HG03066 (cell line): Measurements from ENCODE around the gene BCL11B.
"Not testable (repeated sequence)": the region's sequence is repeated elsewhere in the genome, so short reads cannot be mapped to it uniquely, and the experiment has no call there.

Experiments
- ATAC-seq: cut with Tn5 transposase; IDR thresholded peaks from one replicate; pipeline ENCODE4 v1.9.1; 2021; ENCODE audit warnings: low read depth; ENCODE audit not compliant: unreplicated experiment

The BCL11B gene

DNA sequence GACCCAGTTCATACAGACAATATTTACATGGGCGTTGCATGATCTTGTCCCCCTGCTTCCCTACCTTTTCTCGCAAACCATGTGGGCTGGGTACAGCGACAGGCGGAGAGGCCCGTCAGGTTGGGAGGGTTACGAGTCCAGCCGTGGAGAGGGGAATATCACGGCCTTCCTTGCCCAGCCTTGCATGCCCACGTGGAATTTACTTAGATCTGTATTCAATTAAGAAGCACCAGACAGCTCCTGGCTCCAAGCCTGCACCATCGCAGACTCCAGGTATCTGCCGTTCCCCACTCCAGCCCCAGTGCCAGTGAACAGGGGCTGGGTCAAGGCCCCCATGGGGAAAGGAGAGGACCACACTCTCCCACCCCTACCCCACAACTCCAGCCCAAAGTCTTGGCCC, 29.8 kb downstream of the BCL11B start:
- no peak for ATAC-seq

DNA sequence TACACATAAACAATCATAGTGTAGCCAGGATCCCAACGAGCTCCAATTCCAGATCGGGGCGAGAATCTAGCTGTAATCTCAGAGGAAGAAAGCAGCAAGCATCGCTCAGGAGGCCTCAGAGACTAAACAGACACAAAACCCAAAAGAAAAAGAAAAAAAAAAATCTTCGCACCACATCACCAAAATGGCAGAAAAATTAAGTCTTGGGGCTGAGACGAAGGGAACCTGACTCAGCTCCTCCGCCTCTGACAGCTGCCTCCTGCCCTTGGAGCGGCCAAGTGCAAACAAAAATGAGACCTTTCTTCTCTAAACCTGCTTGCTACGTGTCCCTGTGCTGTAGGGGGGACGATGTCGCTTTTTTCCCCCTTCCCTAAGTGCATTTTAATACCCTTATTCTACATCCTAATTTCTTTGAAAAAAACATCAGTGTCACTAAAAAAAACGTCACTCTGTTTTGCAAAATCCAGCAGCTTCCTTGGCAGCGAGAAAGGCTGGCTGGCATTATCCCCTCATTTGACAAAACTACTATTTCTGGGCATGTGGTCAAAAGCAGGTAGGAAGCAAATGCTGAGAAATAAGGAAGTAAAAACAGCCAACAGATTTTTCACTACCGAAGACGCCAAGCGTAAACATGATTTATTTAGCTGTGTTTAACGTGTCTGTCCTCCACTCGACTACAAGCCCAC, 30.5 kb downstream of the BCL11B start:
- no peak for ATAC-seq

DNA sequence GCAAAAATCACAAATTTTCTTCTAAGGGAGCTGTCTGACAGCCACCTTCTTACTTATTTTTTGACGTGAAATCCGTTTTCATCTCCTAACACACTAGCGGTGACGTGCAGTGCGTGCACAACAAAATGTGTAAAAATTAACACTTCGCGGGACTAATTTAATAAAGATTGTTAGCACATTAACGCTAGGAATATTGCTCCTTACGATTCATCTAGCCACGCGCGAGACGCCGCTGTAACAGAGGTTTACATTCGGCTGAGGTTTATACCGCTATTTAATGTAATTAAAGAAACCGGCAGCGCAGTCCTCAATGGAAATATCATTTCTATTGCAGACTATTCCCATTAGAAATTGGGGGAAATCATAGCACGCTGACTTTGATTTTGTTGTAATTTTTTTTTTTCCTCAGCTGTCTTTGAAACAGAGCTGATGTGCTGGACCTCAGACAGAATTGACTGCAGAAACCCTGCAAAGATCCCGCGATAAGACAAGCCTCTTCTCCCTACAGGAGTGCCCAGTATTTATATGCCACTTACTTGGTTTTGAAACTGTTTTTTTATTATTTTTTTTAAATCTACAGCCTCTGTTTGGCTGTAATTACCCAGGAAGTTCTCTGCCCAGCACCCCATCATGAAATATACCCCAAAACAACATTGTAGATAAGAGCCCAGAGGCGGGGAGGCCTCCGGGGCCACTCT, 31.2 kb downstream of the BCL11B start:
- ATAC-seq, result no peak

DNA sequence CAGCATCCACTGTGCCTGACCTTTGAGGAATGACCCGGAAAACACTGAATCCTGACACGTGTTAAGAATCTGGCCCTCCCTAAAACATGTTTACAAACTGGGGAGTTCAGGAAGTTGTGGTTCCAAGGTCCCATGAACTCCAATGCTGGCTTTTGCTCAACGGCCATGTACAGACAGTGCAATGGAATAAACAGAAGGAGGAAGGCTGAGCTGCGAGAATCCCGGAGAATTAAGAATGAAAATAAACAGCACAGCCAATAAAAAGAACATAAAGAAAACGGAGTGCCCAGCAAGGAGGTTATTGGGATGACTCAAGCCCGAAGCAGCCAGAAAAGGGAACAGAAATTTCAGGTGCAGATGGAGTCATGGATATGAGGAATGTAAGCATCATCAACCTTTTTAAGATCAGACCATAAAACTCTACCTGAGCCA, 32.3 kb downstream of the BCL11B start:
- no peak for ATAC-seq

DNA sequence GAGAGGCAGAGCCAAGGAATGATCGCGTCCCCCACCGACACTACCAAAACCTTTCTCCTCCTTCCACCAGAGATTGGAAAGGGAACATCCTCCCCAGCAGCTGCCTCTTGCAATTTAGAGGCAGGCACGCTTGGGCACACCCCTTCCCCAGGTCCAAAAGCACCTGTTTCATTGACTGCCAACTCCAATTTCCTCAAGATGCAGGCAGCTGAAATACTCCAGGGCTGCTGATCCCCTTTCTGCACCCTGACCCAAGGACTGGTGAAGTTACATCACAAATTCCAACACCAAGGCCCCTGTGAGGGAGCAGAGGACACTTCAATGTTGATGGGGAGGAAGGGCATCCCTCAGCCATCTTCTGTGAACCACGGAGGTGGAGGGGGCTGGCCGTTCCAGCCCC, 33.8 kb downstream of the BCL11B start:
- no peak for ATAC-seq

DNA sequence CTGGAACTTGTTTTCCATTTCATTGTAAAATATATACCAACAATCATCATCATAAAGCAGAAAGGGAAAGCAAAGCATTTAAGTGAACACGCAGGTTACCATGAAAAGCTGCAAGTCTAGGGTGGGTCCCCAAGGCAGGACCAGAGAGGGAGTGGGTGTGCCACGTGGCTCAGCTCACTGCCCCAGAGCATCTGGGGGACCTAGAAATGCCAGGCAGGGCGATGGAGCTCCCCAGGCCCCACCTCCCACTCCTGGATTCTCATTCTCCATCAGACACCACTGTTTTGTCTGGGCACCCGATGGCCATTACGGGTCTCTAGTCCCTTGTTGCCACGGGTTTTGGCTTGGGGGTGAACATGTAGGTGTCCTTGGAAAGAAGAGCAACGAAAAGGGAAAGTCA, 34.7 kb downstream of the BCL11B start:
- no peak for ATAC-seq

DNA sequence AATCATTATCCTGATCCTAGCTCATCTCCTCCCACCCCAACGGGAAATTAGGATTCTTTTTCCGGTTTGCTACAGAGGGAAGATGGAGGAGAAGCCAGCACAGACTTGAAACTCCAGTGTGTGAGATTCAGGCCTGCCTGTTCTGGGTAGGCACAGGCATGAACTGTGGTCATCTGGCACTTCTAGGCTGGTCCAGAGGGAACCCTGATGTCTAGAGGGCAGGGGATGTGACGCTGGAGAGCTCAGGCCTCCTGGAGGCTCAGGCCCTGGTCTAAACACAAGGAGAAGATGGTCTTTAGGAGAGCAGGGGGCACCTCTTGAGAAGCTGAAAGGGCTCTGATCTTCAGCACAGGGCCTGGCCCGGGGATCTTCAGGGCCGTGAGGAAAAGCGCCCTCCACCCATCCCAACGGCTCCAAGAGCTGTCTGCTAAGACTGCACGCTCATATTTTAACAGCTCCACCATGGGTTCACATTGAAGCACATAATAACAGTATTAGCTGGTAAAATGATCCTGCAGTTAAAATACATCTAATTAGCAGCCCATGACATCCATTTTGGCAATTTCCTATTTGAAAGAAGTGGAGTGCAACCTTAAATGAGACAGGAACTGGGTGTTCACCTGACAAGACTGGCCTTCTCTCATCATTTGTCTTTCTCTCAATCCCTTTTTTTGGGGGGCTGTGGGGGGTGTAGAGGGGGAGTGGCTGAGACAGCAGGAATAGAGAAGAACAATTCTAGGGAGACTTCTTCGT, 35.4 kb downstream of the BCL11B start:
- ATAC-seq, result no peak

DNA sequence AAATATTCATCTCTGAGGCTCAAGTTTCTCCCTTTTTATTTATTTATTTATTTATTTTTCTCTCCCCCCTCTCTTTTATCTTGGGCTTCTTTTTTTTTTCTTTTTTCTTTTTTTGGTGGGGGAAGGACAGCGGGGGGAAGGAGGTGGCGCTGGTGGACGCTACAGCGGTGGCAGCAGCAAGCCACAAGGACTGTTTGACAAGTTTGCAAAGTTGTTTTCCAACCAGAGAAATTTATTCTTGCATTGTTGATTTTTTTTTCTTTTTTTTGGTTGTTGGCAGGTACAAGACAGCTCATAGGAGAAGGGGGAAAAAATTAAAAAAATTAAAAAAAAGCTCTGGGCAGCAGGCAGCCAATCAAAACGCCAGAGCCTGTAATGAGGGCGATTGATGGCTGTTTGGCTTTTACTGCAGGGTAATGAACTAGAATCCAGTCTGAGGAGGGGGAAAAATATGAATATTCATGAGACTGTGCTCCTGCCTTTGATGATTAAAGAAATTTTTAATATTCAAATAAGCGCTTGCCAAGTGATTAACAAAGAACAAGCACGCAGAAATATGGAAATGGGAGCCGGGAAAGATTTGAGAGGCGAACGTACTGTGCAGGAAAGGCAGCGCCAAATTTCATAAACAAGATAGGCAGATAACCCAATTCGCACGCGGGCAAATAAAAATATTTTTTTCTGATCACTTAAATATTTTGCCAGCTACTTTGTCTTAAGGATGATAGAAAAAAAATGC, 36.2 kb downstream of the BCL11B start:
- no peak for ATAC-seq

DNA sequence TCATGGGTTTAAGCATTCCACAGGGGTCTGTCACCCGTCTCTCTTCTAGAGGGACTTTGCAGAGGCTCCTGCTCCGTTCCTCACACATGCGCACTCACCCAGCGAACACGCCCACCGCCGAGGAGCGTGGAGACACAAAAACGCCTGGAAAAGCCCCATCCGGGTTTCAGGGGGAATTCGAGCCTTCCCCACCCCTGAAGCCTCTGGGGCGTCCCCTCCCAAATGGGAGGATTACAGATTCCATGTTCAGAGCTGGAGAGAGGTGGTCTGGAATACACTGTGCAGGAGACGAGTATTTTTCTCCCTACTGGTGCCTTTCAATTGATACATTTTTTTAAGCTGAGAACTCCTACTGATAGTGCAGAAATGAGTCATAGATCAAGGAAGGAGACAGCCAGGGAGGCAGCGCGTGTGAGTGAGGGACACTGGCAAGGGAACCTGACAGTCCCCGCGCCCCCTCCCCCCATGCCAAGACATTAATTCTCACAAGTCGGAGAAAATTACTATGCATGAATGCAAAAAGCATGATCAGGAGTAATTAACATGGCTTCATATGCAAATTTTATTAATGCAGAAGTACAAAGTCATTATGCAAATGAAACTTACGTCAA, 36.9 kb downstream of the BCL11B start:
- no peak for ATAC-seq

DNA sequence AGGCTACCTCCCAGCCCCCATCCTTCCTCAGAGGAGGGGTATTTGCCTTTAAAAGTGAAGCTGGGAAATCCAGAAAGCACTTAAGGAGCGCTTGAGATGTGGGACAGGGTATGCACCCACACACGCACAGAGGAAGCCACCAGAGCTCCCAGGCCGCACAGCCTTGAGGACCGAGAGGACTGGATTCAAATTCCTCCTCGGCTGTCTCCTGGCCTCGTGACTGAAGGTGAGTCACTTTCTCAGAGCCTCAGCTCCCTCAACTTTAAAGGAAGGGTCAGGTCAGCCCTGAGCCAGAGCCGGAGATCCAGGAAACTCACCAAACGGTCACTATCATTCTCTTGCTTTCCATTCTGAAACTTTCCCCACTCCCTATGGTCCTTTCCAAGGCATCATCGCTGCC, 37.6 kb downstream of the BCL11B start:
- no peak for ATAC-seq

DNA sequence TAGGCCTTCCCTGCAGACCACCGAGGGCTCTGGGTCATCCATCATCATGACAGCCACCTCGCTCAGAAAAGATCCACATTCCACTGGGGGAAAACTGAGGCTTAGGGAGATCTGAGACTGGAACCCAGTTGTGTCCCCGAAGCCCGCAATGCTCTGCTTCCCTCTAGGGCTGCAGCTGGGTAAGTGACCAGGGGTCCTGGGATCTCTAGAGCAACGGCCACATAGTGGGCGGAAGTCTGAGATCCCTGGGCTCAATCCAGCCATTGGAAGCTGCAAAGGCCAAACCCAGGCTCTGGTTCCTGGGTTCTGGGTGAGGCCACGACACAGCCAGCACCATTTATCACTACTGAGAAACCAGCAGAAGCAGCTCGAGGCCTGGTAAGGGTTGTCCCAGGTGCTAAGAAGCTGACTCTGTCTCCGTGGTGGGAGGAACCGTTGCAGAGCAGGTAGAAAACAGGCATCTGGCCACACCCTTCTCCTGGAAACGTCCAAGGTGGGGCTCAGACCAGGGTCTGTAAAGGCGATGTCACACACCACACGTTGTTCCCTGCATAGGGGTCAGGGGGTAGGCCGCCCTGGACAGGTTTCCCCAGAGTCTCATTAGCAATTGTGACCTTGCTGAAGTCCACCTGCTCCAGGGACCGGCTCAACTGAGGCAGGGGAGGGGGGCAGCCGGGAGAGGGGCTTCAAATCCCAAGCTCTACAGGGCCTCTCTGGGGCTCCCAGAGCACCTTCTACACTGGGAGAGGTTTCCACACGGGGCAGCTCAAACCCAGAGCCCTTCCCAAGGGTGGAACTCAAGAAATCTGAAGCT, 38.6 kb downstream of the BCL11B start:
- no peak for ATAC-seq

DNA sequence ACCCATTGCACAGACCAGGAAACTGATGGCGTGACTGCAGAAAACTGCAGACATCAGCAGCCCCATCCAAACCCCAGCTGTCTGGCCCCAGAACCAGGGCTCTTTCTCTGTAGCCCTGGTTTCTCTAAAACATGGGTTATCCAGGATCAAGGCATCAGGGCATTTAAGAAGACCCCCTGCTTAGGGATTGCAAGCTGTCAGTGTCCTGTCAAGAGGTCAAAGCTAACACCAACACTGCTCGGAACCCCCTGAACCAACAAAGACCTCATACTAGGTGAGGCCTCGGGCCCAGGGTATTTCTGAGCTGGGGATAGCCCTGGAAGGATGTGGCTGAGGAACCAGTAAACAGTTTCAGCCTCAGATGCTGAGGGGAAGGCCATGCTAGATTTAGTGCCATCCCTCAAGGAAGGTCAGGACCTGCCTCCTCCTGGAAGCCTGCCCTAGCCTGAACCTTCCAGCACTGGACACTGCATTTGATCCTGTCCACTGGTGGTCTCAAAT, 39.2 kb downstream of the BCL11B start:
- ATAC-seq, result no peak

DNA sequence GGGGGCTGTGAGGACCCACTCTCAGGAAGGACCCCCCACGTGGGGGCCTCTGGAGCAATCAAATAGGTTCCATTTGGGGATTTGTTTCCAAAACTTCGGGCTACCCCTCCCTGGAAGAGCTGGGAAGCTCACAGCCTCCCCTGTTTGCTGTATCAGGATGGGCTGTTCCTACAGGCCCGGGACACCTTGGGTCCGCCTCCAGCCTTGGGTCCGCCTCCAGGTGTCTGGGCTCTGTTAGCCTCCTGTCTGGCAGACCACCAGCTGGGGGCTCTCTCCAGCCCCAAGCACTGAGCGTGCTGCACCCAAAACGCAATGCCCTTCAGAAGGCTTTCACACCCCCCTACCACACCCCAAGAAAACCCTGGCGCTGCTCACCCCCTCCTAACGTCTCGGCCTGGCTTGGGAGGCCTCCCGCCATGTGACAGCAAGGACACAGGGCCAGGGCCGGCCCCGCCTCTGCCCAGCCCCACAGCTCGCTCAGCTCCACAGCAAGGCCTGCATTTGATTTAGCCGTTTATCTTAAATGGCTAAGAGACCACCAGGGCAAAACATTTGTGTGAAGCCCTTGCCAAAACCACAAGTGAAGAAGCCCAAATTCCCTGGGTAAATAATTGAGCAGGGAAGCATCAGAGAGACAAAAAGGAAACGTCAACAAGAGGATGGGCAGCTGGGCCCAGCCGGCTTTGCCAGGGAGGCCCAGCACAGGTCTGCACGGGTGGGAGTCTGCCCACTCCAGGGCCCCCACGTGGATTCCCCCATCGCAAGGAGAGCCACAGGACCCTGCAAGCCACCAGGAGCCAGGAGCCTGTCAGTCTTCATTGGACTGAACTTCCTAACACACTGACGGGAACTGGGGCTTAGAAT, 39.9 kb downstream of the BCL11B start:
- no peak for ATAC-seq

DNA sequence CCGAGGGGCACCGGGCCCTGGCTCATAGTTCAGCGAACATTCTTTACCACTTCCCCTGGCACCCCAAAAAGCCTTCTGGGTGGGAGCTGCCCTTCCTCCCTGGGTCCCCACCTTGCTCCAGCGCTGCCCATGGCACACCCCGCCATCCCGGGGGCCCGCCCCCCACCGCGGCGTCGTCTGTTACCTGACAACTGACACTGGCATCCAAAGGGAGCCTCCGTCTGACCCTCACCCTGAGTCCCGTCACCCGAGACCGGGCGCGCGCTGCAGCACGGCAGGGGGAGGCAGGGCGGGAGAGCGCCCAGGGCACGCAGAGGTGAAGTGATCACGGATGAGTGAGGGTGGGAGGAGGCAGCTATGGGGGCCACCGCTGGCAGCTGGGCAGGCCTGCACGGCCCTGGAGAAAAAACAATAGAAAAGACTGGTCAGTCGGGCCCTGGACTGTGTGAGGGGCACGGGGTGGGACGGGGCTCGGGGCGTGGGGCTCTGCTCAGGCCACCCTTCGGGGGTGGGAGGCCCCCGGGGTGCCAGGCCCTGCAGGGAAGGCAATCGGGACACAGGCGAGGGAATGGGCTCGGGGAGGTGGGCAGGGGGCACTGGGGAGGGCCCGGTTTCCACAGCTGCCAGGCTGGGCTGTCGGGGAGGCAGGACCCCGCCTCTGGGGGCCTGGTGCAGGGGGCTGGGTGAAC, 40.7 kb downstream of the BCL11B start:
- no peak for ATAC-seq

DNA sequence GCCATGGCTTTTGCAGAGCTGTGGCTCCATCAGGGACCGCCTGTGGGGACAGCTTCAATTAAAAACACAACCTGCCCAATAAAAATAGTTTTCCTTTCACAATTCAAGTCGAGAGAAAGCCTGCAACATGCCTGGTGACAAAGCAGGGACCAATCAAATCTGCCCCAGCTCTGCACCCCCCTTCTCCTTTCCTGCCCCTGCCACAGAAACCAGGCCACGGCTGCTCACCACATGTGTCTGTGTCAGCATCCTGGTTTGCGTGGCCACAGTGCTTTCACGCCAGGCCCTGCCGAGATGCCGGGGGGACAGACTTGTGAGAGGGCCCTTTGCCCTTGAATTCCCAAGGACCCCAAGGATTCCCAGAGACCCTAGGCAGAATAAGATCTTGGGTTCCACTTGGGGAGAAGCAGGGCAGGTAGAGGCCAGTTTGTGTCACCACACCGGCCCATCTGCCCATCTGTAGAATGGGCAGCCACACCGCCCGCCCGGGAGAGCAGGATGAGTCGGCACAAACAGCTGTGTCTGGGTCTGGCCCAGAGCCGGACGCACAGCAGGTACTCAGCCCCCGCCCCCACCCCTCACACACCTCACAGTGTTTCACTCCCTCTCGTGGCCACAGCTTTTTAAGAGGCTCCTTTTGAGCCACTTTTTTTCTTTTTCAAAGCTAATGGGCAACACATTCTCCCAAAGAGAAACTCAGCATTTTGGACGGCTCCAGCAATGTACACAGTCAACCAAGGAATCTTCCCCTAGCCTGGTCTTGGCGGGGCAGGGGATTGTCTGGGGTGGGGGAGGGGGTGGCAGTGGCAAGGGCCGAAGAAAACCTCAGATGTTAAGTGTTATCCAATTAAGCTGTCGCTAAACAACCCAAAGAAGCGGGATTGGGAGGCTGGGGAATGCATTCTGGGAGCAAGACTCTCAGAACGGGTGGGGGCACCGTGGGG, 41.5 kb downstream of the BCL11B start:
- no peak for ATAC-seq

DNA sequence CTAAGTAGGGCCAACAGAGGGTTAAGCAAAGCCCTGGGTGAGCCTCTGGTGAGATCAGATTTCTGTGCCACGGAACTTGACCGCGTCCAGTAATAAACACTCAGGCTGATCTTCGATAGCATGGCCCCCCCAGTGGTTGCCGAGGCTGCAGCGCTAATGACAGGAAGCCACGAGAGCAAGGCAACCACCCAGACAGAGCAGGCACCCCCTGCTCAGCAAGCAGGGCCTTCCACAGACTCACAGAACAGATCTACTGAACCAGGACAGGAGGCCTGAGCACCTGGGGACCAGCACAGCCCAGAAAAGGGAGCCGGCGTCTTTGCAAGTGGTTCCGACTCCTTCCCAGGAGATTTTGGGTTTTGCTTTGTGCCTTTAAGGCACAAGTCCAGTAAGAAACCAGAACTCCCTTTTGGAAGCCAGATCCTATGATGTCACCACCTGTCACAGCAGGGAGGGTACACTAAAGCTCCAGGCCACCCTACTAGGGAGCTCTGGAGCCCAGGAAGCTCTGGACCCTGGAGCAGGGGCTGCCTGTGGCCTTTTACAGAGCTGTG, 42.3 kb downstream of the BCL11B start:
- no peak for ATAC-seq

DNA sequence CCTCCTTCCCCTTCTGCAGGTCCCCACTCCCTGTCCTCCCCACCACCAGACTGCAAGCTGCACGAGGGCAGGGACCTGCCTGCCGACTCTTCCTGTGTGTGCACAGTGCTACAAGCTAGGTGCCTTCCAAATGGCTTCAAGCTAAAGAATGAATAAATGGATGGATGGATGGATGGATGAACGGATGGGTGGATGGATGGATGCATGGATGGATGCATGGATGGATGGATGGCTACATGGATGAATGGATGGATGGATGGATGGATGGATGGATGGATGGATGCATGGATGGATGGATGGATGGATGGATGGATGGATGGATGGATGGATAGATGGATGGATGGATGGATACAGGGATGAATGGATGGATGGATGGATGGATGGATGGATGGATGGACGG, 43.2 kb downstream of the BCL11B start:
- not testable (repeated sequence) for ATAC-seq
